Measurements from ENCODE around the gene RAC2.

RAC2 gene

DNA sequence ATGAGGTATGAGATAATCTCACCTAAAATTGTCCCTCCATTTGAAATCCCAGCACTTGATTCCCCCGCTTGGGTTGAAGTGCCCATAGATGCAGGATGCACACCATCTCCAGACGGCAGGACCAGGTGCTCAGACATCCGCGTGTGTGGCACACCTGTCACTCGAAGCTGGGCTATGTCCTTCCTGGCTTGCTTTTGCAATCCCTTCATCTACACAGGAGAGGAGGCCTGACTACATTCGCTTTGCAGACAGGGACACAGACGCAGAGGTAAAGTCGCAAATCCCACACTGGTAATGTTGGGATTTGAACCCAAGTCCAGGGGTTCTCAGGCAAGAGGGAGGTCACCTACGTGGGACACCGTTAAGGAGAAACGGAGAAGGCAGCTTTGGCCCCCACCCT, 31.1 kb upstream of the RAC2 start:
- no peak for DNase-seq

DNA sequence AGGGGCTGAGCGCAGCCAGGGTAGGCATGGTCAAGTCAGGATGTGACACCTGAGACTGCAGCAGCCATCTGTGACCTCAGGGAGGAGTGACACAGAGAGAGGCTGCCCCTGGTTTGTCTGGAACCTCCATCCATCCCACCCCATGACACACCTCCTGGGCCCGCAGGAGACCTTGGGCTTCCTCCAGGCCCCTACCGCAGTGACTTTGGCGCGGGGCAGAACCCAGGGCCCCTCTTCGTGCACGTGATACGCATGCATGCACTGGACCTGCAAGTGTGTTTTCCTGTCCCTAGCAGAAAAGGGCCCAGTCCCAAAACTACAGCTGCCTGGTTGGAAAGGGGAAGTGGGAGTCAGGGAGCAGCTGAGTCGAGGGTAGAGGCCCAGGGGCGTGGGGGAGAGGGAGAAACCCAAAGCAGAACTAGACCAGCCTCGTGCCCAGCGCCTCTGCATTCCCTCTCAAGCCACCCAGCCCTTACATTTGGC, 30.4 kb upstream of the RAC2 start:
- no peak for DNase-seq

DNA sequence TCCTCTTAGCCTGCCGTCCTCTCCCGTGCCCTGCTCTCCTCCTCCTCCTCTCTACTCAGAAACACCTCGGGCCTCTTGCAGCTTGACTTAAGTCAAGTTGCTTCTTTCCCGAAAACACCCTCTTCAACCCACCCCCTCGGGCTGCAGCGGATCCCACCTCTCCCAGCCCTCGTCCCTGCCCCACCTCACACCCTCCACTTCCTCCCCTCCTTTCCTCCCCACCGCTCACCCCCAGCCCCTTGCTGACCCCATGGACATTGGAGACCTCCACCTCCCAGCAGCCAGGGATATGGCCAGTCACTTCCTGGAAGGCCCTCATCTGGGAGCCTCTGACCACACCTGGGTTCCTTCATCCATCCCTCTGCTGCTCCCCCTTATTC, 29.8 kb upstream of the RAC2 start:
- no peak for DNase-seq

DNA sequence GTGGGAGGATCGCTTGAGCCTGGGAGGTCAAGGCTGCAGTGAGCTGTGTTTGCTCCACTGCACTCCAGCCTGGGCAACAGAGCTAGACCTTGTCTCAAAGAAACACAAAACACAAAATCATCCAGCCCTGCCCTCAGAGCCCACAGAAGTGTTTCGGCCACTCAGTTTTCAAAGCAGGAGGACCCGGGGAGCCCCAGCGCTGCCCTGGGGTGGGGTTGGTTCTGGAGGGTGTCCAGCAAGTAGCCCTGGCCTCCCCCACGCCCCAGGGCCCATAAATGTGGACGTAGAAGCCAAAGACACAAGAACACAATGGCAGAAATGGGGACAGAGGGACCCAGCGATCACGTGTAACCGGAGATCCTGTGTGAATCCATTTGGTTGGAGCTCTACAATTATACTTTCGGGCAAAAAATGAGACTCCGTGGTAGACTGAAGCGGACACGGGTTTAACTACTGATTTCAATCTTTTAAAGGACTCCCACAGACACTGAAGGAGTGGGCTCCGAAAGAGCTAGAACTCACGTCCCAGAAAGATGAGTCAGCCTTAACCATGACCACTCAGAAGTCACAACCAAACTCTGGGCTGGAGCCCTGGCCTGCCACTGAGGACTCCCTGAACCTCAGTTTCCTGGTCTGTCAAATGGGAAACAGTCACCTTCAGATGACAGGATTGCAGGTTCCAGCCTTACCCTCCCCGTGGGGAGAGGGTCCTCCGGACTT, 29.2 kb upstream of the RAC2 start:
- no peak for DNase-seq

DNA sequence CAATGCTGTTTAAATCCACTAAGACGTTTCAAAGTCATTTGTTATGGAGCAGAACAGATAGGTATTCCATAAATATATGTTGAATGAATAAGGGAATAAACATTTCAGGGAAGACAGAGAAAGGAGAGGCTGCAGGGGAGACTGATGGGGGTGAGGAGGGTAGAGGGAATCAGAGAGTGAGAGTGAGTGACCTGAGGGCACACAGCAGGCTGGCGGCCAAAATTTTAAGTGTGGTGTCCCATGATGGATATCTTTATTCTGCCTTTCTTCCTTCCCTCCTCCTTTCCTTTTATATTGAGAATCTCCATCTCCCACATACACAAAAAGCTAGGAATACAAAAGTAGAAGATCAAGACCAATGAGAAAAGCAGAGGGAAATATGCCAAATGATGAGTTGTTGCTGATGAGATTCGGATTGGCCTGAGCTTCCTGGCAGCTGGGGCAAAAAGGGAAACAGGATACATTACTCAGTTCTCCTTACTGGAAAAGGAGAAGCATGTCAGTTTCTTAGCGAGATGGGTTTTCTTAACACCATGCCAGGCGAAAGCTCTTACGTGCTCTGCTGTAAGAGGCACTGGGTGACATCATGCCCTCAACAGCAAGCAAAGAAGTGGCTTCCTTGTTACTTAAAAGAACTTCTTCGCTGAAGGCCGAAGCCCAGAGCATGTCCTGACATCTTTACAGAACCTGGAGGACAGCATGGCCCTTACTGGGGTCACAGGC, 27.0 kb upstream of the RAC2 start:
- DNase-seq = no peak

DNA sequence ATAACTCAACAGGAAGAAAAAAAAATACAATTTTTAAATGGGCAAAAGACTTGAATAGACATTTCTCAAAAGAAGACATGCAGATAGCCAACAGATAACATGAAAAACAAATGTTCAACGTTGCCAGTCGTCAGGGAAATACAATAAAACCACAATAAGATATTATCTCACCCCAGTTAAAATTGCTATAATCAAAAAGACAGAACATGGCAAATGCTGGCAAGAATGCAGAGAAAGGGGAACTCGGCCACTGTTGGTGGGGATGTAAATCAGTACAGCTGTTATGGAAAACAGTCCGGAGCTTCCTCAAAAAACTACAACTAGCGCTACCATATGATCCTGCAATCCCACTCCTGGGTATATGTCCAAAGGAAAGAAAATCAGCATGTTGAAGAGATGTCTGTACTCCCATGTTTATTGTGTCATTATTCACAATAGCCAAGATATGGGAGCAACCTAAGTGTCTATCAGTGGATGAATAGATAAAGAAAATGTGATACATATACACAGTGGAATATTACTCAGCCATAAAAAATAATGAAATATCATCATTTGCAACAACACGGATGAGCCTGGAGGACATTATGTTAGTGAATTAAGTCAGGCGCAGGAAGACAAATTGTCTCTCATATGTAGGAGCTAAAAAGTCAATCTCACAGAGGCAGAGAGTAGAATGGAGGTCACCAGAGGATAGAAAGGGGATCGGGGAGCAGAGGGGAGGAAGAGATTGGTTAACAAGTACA, 26.0 kb upstream of the RAC2 start:
- DNase-seq = no peak

DNA sequence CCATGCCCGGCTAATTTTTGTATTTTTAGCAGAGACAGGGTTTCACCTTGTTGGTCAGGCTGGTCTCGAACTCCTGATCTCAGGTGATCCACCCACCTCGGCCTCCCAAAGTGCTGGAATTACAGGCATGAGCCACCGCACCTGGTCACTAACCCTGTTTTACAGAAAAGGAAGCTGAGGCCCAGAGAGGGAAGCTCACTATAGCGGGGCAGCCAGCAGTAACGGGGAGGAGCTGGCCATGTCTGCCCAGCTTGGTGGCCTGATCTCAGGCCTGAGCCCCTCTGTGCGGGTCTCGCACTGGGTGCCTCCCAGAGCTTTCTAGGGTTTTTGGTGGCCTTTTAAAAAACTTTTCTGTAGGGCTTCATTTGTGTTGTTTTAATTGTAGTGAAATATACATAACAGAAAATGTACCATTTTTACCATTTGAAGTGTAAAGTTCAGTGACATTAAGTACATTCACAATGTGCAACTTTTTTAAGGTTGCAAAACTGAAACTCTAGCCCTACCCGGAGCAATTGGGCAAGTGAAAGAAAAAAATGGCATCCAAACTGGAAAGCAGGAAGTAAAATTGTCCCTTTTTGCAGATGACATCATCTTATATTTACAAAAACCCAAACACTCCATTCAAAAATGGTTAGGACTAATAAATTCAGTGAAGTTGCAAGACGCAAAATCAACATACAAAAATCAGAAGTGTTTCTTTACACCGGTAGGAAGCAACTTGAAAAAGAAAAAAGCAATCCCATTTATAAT, 23.8 kb upstream of the RAC2 start:
- DNase-seq = no peak

DNA sequence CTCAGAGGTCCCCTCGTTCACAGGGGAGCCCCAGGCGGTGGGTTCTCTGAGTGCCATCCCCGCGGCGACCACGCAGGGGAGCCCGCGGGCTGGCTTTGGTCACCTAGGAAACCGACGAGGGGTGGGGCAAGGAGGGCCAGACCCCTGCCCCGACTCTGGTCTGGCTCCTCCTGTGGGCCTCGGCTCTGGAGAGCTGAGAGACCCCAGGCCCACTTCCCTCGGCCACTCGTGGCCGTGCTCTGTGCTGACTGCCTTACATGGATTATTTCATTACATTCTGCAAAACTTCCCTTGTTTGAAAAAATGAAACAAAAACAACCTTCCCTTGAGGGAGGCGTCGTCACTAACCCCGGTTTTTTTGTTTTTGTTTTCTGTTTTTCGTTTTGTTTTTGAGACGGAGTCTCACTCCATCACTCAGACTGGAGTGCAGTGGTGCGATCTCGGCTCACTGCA, 23.1 kb upstream of the RAC2 start:
- DNase-seq = no peak

DNA sequence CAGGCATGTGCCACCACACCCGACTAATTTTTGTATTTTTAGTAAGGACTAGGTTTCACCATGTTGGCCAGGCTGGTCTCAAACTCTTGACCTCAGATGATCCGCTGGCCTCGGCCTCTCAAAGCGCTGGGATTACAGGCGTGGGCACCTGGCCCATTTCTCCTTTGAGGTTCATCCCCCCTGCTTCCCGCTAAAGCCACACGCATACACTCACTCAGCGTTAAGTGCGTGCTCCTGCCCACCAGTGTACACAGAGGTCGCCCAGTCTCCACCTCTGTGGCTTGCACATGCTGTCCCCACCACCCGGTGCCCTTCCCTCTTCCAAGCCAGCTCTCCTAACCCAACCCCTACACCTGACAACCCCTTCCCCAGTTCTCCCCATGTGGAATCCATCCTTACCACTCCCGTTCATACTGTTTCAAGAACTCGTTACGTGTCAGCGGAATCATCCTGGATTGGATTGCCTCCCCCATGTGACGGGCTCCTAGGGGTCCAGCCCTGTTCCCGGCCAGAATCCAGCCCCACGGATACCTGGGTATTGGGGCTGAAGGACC, 22.6 kb upstream of the RAC2 start:
- no peak for DNase-seq

DNA sequence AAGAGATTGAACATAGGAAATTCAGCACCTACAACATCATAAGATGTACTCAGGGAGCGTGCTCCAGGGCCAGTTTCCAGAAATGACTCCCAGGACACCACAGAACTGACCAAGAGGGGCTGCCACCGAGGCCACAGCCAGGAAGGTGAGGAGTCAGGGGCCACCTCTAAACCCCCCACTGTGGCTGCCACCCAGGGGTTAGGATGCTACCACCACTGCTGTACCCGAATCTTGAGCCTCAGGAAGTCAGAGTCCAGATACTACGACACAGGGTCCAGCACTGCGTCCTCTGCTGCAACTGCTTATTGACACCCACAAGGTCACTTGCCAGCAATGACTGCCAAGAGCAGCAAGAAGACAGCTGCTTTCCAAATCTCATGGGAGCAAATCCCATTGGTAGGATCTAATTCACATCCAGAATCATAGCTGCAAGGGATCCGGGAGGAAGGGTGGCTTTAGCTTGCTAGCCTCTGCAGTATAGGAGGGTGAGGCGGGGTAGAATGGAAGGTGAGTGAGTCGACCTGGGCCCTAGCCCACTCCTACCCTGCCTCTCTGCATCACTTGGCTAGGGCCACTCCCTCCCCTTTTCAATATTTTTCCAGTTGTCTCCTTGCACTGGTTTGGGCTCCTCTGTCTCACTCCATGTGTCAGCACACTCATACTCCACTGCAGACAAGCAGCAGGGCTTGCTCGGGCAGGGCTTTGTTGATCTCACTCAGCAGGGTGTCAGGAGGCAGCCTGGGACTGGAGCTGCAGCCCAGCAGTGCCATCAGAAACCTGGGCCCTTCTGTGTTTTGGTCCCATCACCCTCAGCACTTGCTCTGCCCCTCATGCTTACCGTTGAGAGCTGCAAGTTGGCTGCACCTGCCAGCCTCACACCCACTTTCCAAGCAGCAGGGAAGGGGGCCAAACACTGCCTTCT, 20.2 kb upstream of the RAC2 start:
- DNase-seq = no peak

DNA sequence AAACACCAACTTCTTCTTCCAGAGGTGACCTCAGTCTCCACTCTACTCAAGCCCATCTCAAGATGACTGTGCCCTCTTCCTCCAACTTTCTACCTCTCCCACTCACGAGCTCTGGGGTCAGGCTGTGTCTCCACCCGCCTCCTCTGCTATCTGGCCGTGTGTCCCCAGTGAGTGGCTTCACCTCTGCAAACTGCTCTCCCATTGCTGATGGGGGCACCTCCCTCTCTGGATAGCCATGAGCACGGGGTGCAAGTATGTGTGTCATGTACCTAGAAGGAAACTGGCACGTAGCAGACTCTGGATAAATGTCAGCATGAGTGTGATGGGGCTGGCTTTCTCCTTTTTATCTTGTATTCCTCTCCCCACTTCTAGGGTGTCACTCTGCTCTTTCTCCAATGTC, 18.3 kb upstream of the RAC2 start:
- DNase-seq = no peak

DNA sequence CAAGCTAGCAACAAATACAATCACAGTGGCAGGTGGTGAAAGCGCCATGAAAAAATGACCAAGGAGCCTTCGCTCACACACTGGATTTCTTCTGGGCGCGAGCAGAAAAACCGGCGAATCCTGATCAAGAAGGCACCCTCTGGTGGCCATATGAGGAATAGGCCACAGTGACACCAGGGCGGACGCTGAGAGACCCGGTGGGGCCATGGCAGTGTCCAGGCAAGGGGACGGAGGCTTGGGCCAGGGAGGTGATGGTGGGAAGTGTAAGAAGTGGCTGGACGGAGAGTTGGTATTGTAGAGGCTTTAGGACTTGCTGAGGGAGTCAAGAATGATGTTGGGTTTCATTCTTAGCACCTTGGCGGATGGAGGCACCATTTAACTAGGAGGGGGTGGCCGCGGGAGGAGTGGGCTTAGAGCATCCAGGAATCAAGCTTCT, 16.9 kb upstream of the RAC2 start:
- no peak for DNase-seq

DNA sequence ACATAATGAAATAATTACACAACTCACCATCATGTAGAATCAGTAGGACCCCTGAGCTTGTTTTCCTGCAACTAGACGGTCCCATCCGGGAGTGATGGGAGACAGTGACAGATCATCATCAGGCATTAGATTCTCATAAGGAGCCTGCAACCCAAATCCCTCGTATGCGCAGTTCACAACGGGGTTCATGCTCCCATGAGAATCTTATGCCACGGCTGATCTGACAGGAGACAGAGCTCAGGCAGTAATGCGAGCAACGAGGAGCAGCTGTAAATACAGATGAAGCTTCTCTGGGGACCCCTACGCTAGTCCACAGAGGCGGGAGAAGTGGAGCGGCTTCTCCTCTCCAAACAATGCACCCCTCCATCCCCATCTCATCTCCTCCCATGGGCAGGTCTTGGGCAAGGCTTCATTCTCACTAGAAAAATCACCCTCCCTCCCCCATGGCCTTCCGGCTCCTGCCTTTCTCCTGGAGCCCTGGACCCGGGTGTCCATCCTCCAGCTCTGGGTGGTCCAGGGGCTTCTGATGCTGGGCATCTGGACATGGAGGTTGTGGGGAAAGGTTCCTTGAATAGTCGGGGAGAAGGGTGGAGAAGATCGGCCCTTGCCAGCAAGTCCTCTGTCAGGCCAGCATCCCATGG, 16.2 kb upstream of the RAC2 start:
- no peak for DNase-seq

DNA sequence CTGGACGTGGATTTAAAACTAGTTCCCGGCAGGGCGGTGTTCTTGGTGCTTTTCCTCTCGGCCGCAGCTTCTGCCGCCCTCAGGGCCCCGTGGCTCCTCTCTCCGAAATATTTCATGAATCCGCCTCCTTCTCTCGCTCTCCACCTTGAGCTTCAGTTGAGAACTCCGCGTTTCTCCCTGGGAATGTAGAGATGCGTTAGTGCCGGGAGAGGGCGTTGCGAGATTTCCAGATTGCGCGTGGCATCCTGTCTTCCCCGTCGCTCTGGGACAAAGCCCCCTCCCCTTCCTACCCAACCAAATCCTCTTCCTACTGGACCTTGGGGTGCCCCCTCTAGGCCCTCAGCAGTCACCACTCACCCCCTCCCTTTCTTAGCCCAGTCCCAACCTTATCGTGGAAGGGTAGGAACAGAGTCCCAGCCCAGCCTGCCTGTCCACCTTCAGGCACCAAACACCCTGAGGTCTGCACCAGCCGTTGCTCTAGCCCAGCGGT, 15.5 kb upstream of the RAC2 start:
- no peak for DNase-seq

DNA sequence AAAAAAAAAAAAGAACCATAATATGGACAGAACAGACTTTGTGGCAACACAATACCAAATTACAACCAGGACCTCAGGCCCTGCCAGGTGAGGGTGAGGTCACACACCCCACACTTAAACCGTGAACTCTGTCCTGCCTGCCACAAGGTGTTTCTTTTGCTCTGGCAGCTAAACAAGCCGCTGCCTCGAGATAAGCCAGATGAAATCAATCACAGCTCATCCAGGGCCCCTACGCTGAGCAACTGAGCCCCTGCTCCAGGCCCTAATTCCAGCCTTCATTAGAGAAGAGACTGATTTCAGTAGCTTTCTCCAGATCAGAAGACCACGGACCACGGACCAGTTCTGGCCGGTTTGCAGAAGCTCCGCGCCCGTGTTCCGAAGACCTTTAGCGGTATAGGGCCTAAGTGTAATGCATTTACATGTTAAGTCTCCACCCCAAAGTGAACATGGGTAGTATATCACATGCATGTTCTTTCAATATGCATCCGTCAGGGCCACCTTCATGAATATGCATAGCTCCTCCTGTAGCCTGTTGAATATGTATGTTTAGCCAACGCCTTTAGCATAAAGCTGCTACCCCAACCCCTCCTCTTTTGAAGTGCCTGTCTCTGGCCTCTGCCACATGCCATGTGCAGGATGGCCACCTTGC, 14.8 kb upstream of the RAC2 start:
- DNase-seq = no peak

DNA sequence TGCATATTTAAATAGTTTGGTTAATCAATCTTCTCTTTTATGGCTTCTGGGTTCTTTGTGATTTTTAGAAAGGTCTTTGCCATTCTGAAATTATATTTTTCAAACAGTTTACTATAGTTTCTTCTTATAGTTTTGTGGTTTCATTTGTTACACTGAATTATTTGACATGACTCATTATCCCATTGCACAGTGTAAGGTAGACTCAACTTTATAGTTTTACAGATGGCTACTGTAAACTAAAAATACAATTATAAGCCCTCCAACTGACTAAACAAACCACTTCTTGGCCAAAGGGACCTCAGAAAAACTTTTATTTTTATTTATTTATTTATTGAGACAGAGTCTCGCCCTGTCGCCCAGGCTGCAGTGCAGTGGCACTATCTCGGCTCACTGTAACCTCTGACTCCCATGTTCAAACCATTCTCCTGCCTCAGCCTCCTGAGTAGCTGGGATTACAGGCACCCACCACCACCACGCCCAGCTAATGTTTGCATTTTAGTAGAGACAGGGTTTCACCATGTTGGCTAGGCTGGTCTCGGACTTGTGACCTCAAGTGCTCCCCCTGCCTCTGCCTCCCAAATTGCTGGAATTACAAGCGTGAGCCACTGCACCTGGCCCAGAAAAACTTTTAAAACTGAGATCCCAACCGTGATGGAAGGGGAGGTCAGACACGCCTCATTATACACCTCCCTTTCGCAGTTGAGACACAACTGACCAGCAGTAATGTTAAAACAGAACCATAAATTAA, 14.1 kb upstream of the RAC2 start:
- DNase-seq = no peak

DNA sequence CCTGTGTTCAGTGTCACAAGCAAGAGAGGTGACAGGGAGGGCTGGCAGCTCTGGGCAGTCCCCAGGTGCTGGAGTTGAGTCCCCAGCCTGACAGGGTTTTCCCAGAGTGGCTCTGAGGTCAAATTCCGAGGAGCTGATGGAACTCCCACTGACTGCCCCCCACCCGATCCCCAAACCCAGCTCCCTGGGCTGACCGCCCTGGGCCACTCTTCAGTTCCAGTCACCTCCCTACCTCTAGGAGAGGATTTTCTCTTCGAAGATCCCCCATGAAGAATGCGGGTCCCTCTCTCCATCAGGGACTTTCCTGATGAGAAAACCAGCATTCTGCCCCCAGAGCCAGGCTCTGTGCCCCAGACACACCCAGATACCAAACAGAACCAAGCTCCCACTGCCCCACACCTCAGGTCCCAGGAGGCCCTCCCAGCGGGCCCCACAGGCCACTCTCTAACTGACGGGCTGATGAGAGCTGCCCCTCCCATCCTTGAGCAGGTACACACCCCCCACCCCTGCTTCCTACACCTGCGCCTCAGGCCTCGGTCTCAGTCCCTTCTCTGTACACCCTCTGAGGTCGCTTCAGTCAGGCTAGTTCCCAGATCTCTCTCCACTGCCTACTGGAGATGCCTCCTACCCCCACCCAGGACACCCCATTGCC, 12.1 kb upstream of the RAC2 start:
- no peak for DNase-seq

DNA sequence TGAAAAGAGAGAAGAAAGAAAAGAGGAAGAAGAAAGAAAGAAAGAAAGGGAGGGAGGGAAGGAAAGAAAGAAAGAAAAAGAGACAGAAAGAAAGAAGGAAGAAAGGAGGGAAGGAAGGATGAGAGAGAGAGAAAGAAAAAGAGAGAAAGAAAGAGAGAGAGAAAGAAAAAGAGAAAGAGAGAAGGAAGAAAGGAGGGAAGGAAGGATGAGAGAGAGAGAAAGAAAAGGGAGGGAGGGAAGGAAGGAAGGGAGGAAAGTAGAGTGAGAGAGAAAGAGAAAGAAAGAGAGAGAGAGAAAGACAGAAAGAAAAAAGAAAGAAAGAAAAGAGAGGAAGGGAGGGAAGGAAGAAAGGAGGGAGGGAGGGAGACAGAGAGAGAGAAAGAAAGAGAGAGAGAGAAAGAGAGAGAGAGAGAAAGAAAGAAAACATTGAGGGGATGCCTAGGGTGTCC, 11.5 kb upstream of the RAC2 start:
- DNase-seq = no peak

DNA sequence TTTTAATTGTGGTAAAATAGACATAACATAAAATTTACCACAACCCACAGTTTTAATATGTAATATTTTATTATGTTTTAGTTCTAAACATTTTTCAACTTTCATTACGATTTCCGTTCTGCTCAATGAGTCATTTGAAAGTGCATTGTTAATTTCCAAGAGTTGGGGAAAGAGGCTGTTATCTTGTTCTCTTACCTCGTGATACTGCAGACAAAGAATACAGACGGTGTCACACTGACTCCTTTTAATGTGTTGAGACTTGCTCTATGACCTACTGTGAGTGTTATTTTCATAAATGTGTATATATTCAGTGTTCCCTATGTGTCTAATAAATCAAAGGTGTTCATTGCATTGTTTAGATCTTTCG, 10.8 kb upstream of the RAC2 start:
- DNase-seq = no peak

Measured in NCI-H2029 (cell line).